HepG2 (cell line): ENCODE measurements around the gene RASL12. TPM values are rescaled to one million over a fixed set of nuclear protein-coding genes. Genes with fewer than 3 reads are reported as not detected.
A peak's percentile ranks its signal among the peaks of the same experiment; 100 is the strongest.

Source experiments
- ATF7 ChIP-seq, 2 experiments: fragments of 450-650 bp in 1 of 2; sonication (generic) in 1 of 2; formaldehyde crosslinking in 1 of 2; IDR thresholded peaks; 2 replicates each; pipeline versions ENCODE4 v1.4.0 to v1.6.1; 2016 to 2020; ENCODE audit warnings: antibody characterized with exemption in 1 of 2, mild to moderate bottlenecking in 1 of 2, missing genetic modification reagents in 1 of 2
- CEBPB ChIP-seq: IDR thresholded peaks from 2 replicates; pipeline ENCODE4 v1.6.1; 2011; ENCODE audit warnings: low read depth, low read length, improper control_type of control experiment, borderline replicate concordance
- CHD2 ChIP-seq: IDR thresholded peaks from 2 replicates; pipeline ENCODE4 v1.6.1; 2011; ENCODE audit warnings: low read depth, low read length, improper control_type of control experiment
- ELF4 ChIP-seq: sonication (generic); formaldehyde crosslinking; IDR thresholded peaks from 2 replicates; pipeline ENCODE4 v1.5.0; 2020; ENCODE audit warnings: missing genetic modification reagents, mild to moderate bottlenecking, moderate library complexity, borderline replicate concordance
- ERF ChIP-seq: IDR thresholded peaks from 2 replicates; pipeline ENCODE4 v1.6.1; 2018; ENCODE audit warnings: missing biosample characterization, missing genetic modification reagents
- KLF12 ChIP-seq: sonication (generic); formaldehyde crosslinking; IDR thresholded peaks from 2 replicates; pipeline ENCODE4 v1.4.0; 2020; ENCODE audit warnings: missing genetic modification reagents, borderline replicate concordance
- MEF2D ChIP-seq: sonication (generic); formaldehyde crosslinking; IDR thresholded peaks from 2 replicates; pipeline ENCODE4 v1.5.1; 2020; ENCODE audit warnings: mild to moderate bottlenecking, missing genetic modification reagents
- MYC ChIP-seq: sonication (generic); formaldehyde crosslinking; IDR thresholded peaks from 2 replicates; pipeline ENCODE4 v1.9.0; 2021; ENCODE audit warnings: missing genetic modification reagents, borderline replicate concordance
- NR2C2 ChIP-seq: sonication (generic); formaldehyde crosslinking; IDR thresholded peaks from 2 replicates; pipeline ENCODE4 v1.4.0; 2020; ENCODE audit warnings: missing genetic modification reagents, mild to moderate bottlenecking, moderate library complexity, borderline replicate concordance
- PTBP1 ChIP-seq: fragments of 200-400 bp; formaldehyde crosslinking; IDR thresholded peaks from 2 replicates; pipeline ENCODE4 v1.6.1; 2018; ENCODE audit warnings: low read length, low read depth; ENCODE audit not compliant: poor library complexity, severe bottlenecking
- ZNF331 ChIP-seq: sonication (generic); formaldehyde crosslinking; IDR thresholded peaks from 2 replicates; pipeline ENCODE4 v1.4.0; 2020; ENCODE audit warnings: missing genetic modification reagents
- ZNF350 ChIP-seq: sonication (generic); formaldehyde crosslinking; IDR thresholded peaks from 2 replicates; pipeline ENCODE4 v1.4.0; 2020; ENCODE audit warnings: mild to moderate bottlenecking, low read depth, missing genetic modification reagents, borderline replicate concordance
- ZNF558 ChIP-seq: sonication (generic); formaldehyde crosslinking; IDR thresholded peaks from 2 replicates; pipeline ENCODE4 v1.9.0; 2022; ENCODE audit warnings: mild to moderate bottlenecking, missing genetic modification reagents, borderline replicate concordance
- ZNF569 ChIP-seq: sonication (generic); formaldehyde crosslinking; IDR thresholded peaks from 2 replicates; pipeline ENCODE4 v1.5.0; 2020; ENCODE audit warnings: mild to moderate bottlenecking, missing genetic modification reagents, moderate library complexity, borderline replicate concordance
- ZSCAN12 ChIP-seq: sonication (generic); formaldehyde crosslinking; IDR thresholded peaks from 2 replicates; pipeline ENCODE4 v1.9.0; 2021; ENCODE audit warnings: mild to moderate bottlenecking, missing genetic modification reagents
- polyA plus RNA-seq, 8 experiments: library from polyadenylated mRNA; depleted of rRNA in 3 of 8; stranded (reverse) in 7 of 8; unstranded in 1 of 8; fragments of >200 nt; fragmentation: Illumina TruSeq in 4 of 8; extraction: Trizol in 4 of 8; gene quantifications; 2 replicates each; pipeline versions ENCODE4 v1.2.1 to v1.2.3, GENCODE V29; 2011 to 2016; ENCODE audit warnings: low read depth in 4 of 8, missing spikeins in 1 of 8, mixed read lengths in 1 of 8; ENCODE audit not compliant: insufficient read depth in 1 of 8
- total RNA-seq, 5 experiments: library from RNA; depleted of rRNA; stranded (reverse); fragments of >200 nt; fragmentation: Illumina TruSeq; extraction: Trizol; gene quantifications; 2 replicates each; pipeline ENCODE4 v1.2.3, GENCODE V29; 2016; ENCODE audit warnings: low read depth in 1 of 5
- TF ChIP-seq, protein P1 (sequence below): sonication (generic); formaldehyde crosslinking; IDR thresholded peaks from 2 replicates; pipeline ENCODE4 v1.4.0; 2020; ENCODE audit warnings: mild to moderate bottlenecking, missing genetic modification reagents
- TF ChIP-seq, protein P2 (sequence below): sonication (generic); formaldehyde crosslinking; IDR thresholded peaks from 2 replicates; pipeline ENCODE4 v1.5.1; 2020; ENCODE audit warnings: mild to moderate bottlenecking, moderate library complexity, missing genetic modification reagents

Gene RASL12
- total and polyA plus RNA-seq, 2 of the 13 experiments (the other 11 are each of a cell fraction or from before 2014, with no cell fraction given) = 0.16 to 0.55 TPM

DNA sequence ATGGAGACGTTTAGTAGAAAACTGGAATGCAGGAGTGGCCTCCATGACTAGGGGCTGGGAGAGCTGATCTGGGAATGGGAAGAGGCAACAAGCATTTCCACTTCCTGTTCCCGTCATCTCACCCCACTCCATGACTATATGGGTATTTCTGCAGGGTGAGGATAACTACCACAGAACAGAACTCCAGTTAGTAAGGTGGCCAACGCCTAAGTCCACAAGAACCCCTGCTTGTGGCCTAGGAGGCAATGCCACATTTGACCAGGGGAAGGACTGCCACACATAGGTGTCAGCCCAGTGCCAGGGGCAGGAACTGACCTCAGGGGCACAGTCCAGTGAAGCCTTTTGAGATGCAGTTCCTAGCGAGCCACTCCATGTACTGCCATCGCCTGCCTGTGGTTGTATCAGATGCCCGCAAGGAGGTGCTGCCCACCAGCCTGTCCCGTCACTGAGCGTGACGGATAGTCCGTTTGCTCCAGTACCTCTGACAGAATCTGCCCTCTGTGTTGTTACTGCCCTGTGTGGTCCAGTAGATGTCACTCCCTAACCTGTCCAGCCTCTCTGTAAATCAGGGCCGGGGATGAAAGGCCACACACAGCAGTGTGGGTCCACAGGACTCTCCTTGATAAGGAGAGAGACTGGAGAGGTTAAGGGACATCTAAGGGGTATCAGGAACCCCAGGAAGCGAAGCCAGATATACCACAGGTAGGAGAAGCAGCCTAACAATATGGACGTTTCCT is 34.8 kb downstream of the RASL12 start (continued):
- TF ChIP-seq, protein P1, sequence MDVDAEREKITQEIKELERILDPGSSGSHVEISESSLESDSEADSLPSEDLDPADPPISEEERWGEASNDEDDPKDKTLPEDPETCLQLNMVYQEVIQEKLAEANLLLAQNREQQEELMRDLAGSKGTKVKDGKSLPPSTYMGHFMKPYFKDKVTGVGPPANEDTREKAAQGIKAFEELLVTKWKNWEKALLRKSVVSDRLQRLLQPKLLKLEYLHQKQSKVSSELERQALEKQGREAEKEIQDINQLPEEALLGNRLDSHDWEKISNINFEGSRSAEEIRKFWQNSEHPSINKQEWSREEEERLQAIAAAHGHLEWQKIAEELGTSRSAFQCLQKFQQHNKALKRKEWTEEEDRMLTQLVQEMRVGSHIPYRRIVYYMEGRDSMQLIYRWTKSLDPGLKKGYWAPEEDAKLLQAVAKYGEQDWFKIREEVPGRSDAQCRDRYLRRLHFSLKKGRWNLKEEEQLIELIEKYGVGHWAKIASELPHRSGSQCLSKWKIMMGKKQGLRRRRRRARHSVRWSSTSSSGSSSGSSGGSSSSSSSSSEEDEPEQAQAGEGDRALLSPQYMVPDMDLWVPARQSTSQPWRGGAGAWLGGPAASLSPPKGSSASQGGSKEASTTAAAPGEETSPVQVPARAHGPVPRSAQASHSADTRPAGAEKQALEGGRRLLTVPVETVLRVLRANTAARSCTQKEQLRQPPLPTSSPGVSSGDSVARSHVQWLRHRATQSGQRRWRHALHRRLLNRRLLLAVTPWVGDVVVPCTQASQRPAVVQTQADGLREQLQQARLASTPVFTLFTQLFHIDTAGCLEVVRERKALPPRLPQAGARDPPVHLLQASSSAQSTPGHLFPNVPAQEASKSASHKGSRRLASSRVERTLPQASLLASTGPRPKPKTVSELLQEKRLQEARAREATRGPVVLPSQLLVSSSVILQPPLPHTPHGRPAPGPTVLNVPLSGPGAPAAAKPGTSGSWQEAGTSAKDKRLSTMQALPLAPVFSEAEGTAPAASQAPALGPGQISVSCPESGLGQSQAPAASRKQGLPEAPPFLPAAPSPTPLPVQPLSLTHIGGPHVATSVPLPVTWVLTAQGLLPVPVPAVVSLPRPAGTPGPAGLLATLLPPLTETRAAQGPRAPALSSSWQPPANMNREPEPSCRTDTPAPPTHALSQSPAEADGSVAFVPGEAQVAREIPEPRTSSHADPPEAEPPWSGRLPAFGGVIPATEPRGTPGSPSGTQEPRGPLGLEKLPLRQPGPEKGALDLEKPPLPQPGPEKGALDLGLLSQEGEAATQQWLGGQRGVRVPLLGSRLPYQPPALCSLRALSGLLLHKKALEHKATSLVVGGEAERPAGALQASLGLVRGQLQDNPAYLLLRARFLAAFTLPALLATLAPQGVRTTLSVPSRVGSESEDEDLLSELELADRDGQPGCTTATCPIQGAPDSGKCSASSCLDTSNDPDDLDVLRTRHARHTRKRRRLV = peak; percentile 86; the same call in 1 of the 2 replicates
- TF ChIP-seq ZNF569 (CRISPR knock-in tag) = no peak
- no peak for TF ChIP-seq CEBPB
- TF ChIP-seq ZNF558 = no peak
- no peak for TF ChIP-seq PTBP1
- TF ChIP-seq CHD2 = no peak; the same call in 1 of the 2 replicates
- peak; percentile 89; the same call in 1 of the 2 replicates for TF ChIP-seq ERF (CRISPR knock-in tag)
- peak; percentile 14; the same call in 1 of the 2 replicates for TF ChIP-seq MEF2D (CRISPR knock-in tag)
- TF ChIP-seq KLF12 (CRISPR knock-in tag) = 0 out of 2 replicates have a peak, but pooled peaks have one; percentile 21
- 0 out of 2 replicates have a peak, but pooled peaks have one; percentile 64 for TF ChIP-seq ELF4 (CRISPR knock-in tag)
- peak; percentile 44; the same call in 1 of the 2 replicates for TF ChIP-seq MYC
- TF ChIP-seq ZSCAN12 (CRISPR knock-in tag) = no peak
- peak; percentile 80 for TF ChIP-seq ZNF331 (CRISPR knock-in tag)
- no peak for TF ChIP-seq ATF7 (IDR thresholded peaks at IDR 0.05)
- no peak for TF ChIP-seq ATF7 (CRISPR knock-in tag; IDR thresholded peaks at IDR 0.05)
- peak; percentile 87 for TF ChIP-seq ZNF350
- TF ChIP-seq NR2C2 (CRISPR knock-in tag) = peak; percentile 27; the same call in 1 of the 2 replicates
- TF ChIP-seq, protein P2, sequence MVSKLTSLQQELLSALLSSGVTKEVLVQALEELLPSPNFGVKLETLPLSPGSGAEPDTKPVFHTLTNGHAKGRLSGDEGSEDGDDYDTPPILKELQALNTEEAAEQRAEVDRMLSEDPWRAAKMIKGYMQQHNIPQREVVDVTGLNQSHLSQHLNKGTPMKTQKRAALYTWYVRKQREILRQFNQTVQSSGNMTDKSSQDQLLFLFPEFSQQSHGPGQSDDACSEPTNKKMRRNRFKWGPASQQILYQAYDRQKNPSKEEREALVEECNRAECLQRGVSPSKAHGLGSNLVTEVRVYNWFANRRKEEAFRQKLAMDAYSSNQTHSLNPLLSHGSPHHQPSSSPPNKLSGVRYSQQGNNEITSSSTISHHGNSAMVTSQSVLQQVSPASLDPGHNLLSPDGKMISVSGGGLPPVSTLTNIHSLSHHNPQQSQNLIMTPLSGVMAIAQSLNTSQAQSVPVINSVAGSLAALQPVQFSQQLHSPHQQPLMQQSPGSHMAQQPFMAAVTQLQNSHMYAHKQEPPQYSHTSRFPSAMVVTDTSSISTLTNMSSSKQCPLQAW (CRISPR knock-in tag) = peak; percentile 39; the same call in 1 of the 2 replicates
